HCT116 (cell line): Measurements from ENCODE around the gene FLOT1. TPM values are rescaled to one million over a fixed set of nuclear protein-coding genes. Genes with fewer than 3 reads are reported as not detected.

Experiments used
- ATAC-seq: fragments of 200-7000 bp; cut with Tn5 transposase; 2 replicates; pipeline ENCODE4 v1.9.1; 2020; ENCODE audit warnings: mild to moderate bottlenecking, moderate library complexity
- BruUV-seq: library from RNA; stranded (reverse); fragments of 400-500 nt; replicated peaks from 2 replicates; lab custom pipeline; 2021; lab: Mats Ljungman, UMichigan
- CTCF ChIA-PET: fragments of 300-600 bp; sonication (Branson Sonifier 250); formaldehyde crosslinking; loops from one replicate; lab custom pipeline; 2021; ENCODE audit warnings: antibody characterized with exemption; lab: Charles Lee
- POLR2A ChIA-PET: fragments of 300-600, 350-600 bp; sonication (Branson Sonifier 250); formaldehyde crosslinking; loops from one replicate; lab custom pipeline; 2021; ENCODE audit warnings: antibody characterized with exemption; lab: Charles Lee
- RAD21 ChIA-PET, 2 experiments: fragments of 300-600 bp; sonication (Branson Sonifier 250); formaldehyde crosslinking; loops; one replicate each; lab custom pipeline; 2023; ENCODE audit warnings: low total read pairs in 2 of 2; ENCODE audit not compliant: uncharacterized antibody in 2 of 2, unreplicated experiment in 2 of 2, low non-redundant PET in 1 of 2; lab: Charles Lee
- DNase-seq: peaks from one replicate; pipeline ENCODE4 v3.0.0-alpha.2; 2010; ENCODE audit warnings: low read depth, low spot score
- H2AFZ ChIP-seq: fragments of 200-600 bp; shearing (Covaris generic), sonication (generic); 2 replicates; pipeline ENCODE4 v1.6.1; 2017; ENCODE audit warnings: low read depth, mixed run types, mixed read lengths, antibody characterized with exemption, low read length; ENCODE audit not compliant: poor library complexity, severe bottlenecking
- H3K27ac ChIP-seq: 2 replicates; pipeline ENCODE4 v1.5.1; 2012; ENCODE audit warnings: low read depth, low read length
- H3K27me3 ChIP-seq: fragments of 200-600 bp; sonication (generic); 2 replicates; pipeline ENCODE4 v1.6.1; 2016; ENCODE audit warnings: mixed run types, low read length, mixed read lengths; ENCODE audit not compliant: insufficient read depth
- H3K36me3 ChIP-seq, 2 experiments: fragments of 200-500 bp in 1 of 2; fragments of 200-600 bp in 1 of 2; sonication (Bioruptor generic) in 1 of 2; sonication (generic) in 1 of 2; 2 replicates each; pipeline versions ENCODE4 v1.5.1 to v1.6.1; 2014 to 2016; ENCODE audit warnings: low read length in 2 of 2, inconsistent platforms in 1 of 2, mixed read lengths in 1 of 2, mixed run types in 1 of 2; ENCODE audit not compliant: insufficient read depth in 2 of 2, control insufficient read depth in 1 of 2
- H3K4me1 ChIP-seq, 2 experiments: fragments of 200-600 bp in 1 of 2; sonication (generic) in 1 of 2; 2 replicates each; pipeline versions ENCODE4 v1.5.1 to v1.6.1; 2012 to 2017; ENCODE audit warnings: low read length in 2 of 2, inconsistent platforms in 1 of 2, mild to moderate bottlenecking in 1 of 2, mixed read lengths in 1 of 2, mixed run types in 1 of 2, moderate library complexity in 1 of 2; ENCODE audit not compliant: insufficient read depth in 2 of 2, control insufficient read depth in 1 of 2
- H3K4me2 ChIP-seq: fragments of 200-600 bp; sonication (generic); 2 replicates; pipeline ENCODE4 v1.6.1; 2017; ENCODE audit warnings: mixed run types, low read length, mixed read lengths
- H3K4me3 ChIP-seq, 2 experiments: fragments of 200-600 bp in 1 of 2; sonication (generic) in 1 of 2; replicated peaks in 1 of 2; 2 replicates each; pipeline ENCODE4 v1.5.1; 2011 to 2016; ENCODE audit warnings: low read length in 2 of 2, control low read depth in 1 of 2, low read depth in 1 of 2, mild to moderate bottlenecking in 1 of 2, mixed read lengths in 1 of 2, mixed run types in 1 of 2
- H3K79me2 ChIP-seq: fragments of 200-600 bp; sonication (generic); 2 replicates; pipeline ENCODE4 v1.6.1; 2017; ENCODE audit warnings: mild to moderate bottlenecking, mixed run types, low read length, moderate library complexity, mixed read lengths; ENCODE audit not compliant: insufficient read depth
- H3K9ac ChIP-seq: fragments of 200-600 bp; sonication (generic); 2 replicates; pipeline ENCODE4 v1.6.1; 2016; ENCODE audit warnings: low read length, mixed read lengths
- H3K9me2 ChIP-seq: fragments of 200-600 bp; sonication (generic), shearing (Covaris generic); 2 replicates; pipeline ENCODE4 v1.6.1; 2017; ENCODE audit warnings: mixed run types, mild to moderate bottlenecking, moderate library complexity; ENCODE audit not compliant: insufficient read depth
- H3K9me3 ChIP-seq, 2 experiments: fragments of 200-500 bp in 1 of 2; fragments of 200-600 bp in 1 of 2; sonication (Bioruptor generic) in 1 of 2; sonication (generic) in 1 of 2; 2 replicates each; pipeline ENCODE4 v1.6.1; 2014 to 2017; ENCODE audit warnings: low read length in 2 of 2, mixed read lengths in 2 of 2, inconsistent platforms in 1 of 2, low read depth in 1 of 2, mild to moderate bottlenecking in 1 of 2, mixed run types in 1 of 2, moderate library complexity in 1 of 2; ENCODE audit not compliant: control insufficient read depth in 1 of 2, insufficient read depth in 1 of 2
- H4K20me1 ChIP-seq: fragments of 200-600 bp; sonication (generic), shearing (Covaris generic); 2 replicates; pipeline ENCODE4 v1.6.1; 2017; ENCODE audit warnings: mixed run types, mild to moderate bottlenecking, moderate library complexity; ENCODE audit not compliant: insufficient read depth
- CBX3 ChIP-seq: IDR thresholded peaks from 2 replicates; pipeline ENCODE4 v1.6.1; 2012; ENCODE audit warnings: low read depth
- CEBPB ChIP-seq: IDR thresholded peaks from 2 replicates; pipeline ENCODE4 v1.6.1; 2012; ENCODE audit warnings: low read depth
- EGR1 ChIP-seq: IDR thresholded peaks from 2 replicates; pipeline ENCODE4 v1.6.1; 2012; ENCODE audit warnings: low read depth
- ELF1 ChIP-seq: IDR thresholded peaks from 2 replicates; pipeline ENCODE4 v1.6.1; 2012; ENCODE audit warnings: low read depth, borderline replicate concordance
- EZH2 ChIP-seq: fragments of 200-600 bp; sonication (generic); IDR thresholded peaks from 2 replicates; pipeline ENCODE4 v1.6.1; 2017; ENCODE audit warnings: antibody characterized with exemption, mixed run types
- JUND ChIP-seq: IDR thresholded peaks from 2 replicates; pipeline ENCODE4 v1.6.1; 2012
- POLR2AphosphoS5 ChIP-seq: IDR thresholded peaks from 2 replicates; pipeline ENCODE4 v1.6.1; 2011; ENCODE audit warnings: mild to moderate bottlenecking, low read depth, low read length, moderate library complexity
- RAD21 ChIP-seq: IDR thresholded peaks from 2 replicates; pipeline ENCODE4 v1.6.1; 2012; ENCODE audit warnings: low read depth, mild to moderate bottlenecking
- SIN3A ChIP-seq: IDR thresholded peaks from 2 replicates; pipeline ENCODE4 v1.6.1; 2012; ENCODE audit warnings: low read depth
- SRF ChIP-seq: IDR thresholded peaks from 2 replicates; pipeline ENCODE4 v1.6.1; 2012; ENCODE audit warnings: low read depth
- TCF7L2 ChIP-seq: IDR thresholded peaks from 2 replicates; pipeline ENCODE4 v1.7.0; 2011; ENCODE audit warnings: borderline replicate concordance, inconsistent platforms; ENCODE audit not compliant: insufficient read depth, insufficient read length; ENCODE audit errors: extremely low read depth
- YY1 ChIP-seq: IDR thresholded peaks from 2 replicates; pipeline ENCODE4 v1.6.1; 2011; ENCODE audit warnings: low read length, low read depth, moderate library complexity, mild to moderate bottlenecking; ENCODE audit not compliant: insufficient replicate concordance; ENCODE audit errors: extremely low read depth
- ZNF274 ChIP-seq: fragments of 200-500 bp; sonication (Bioruptor generic); IDR thresholded peaks from 2 replicates; pipeline ENCODE4 v1.6.1; 2014; ENCODE audit warnings: mild to moderate bottlenecking, low read depth, low read length, inconsistent platforms
- intact Hi-C: fragments of 100-400 bp; cut with micrococcal nuclease; formaldehyde crosslinking; loops from 2 replicates; pipeline ENCODE4 v1.10.0; 2022
- total RNA-seq: library from RNA; stranded (reverse); gene quantifications from one replicate; pipeline ENCODE4 v1.2.1, GENCODE V29; 2021; ENCODE audit not compliant: unreplicated experiment
- TF ChIP-seq, protein P1 (sequence below): IDR thresholded peaks from 2 replicates; pipeline ENCODE4 v1.6.1; 2012; ENCODE audit warnings: low read depth
- TF ChIP-seq, protein P2 (sequence below): IDR thresholded peaks from 2 replicates; pipeline ENCODE4 v1.6.1; 2011; ENCODE audit warnings: mild to moderate bottlenecking, low read length, moderate library complexity; ENCODE audit not compliant: insufficient replicate concordance; ENCODE audit errors: extremely low read depth

Gene FLOT1
- total RNA-seq, 1 experiment from 2014 or later = 117 TPM

DNA sequence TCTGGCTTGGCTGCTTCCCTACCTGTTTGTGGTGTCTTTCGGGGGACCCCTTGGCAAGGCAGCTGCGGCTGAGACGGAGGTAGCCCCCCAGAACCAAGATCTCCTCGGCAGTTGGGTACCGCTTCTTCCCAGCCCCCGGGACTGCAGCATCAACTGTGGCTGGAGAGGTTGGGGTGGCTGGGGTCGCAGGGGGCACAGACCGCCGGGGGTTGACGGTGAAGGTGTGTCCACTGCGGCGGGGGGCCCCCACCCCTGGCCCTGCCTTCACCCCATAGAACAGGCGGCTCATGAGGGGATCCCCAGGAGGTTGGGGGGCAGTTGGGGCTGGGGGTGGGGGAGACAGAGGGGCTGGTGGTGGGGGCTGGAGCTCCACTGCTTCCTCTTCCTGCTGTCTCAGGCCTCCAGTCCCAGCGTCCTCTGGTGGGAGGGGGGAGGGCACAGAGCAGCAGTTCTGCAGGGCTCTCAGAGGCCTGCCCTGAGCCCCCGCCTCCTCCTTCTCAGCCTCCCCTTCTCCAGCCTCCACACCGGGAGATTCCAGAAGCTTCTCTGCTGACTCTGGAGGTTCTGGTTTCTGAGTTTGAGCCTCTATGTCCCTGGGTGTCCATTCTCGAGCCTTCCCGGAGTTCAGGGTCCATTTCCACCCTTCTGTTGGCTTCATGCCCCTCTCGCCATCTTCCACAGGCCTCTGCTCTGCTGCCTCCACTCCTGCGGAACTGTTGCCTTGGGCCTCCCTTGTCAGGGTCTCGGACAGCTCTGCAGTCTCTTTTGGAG, 57.9 kb downstream of the FLOT1 start (continued):
- TF ChIP-seq ELF1 (no peak), CBX3 (no peak), RAD21 (no peak), SIN3A (no peak), SRF (no peak)

GRCh38 chr6:30683980-30684338, 58.5 kb downstream of the FLOT1 start:
- Histone ChIP-seq H3K9me2 (no peaks in the 10 kb centered on the region), H3K4me3 (peak overlapping the region; percentile 38 to 54), H3K36me3 (no peaks in the 10 kb centered on the region), H3K9ac (peak overlapping the region; percentile 66), H3K9me3 (no peaks in the 10 kb centered on the region), H3K4me2 (peak overlapping the region; percentile 98), H3K27me3 (no peaks in the 10 kb centered on the region), H3K4me1 (peaks cover 48 to 75% of the 10 kb centered on the region in 2 experiments), H3K27ac (peak overlapping the region; percentile 85), H4K20me1 (no peaks in the 10 kb centered on the region), H2AFZ (no peak overlapping the region), H3K79me2 (peaks cover 58% of the 10 kb centered on the region)
- ChIA-PET CTCF (no interaction called here), POLR2A (no interaction called here), RAD21 (no interaction called here)
- intact Hi-C loops = no loop called here
- no peak for TF ChIP-seq TCF7L2
- TF ChIP-seq, protein P1, sequence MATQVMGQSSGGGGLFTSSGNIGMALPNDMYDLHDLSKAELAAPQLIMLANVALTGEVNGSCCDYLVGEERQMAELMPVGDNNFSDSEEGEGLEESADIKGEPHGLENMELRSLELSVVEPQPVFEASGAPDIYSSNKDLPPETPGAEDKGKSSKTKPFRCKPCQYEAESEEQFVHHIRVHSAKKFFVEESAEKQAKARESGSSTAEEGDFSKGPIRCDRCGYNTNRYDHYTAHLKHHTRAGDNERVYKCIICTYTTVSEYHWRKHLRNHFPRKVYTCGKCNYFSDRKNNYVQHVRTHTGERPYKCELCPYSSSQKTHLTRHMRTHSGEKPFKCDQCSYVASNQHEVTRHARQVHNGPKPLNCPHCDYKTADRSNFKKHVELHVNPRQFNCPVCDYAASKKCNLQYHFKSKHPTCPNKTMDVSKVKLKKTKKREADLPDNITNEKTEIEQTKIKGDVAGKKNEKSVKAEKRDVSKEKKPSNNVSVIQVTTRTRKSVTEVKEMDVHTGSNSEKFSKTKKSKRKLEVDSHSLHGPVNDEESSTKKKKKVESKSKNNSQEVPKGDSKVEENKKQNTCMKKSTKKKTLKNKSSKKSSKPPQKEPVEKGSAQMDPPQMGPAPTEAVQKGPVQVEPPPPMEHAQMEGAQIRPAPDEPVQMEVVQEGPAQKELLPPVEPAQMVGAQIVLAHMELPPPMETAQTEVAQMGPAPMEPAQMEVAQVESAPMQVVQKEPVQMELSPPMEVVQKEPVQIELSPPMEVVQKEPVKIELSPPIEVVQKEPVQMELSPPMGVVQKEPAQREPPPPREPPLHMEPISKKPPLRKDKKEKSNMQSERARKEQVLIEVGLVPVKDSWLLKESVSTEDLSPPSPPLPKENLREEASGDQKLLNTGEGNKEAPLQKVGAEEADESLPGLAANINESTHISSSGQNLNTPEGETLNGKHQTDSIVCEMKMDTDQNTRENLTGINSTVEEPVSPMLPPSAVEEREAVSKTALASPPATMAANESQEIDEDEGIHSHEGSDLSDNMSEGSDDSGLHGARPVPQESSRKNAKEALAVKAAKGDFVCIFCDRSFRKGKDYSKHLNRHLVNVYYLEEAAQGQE = no peak
- TF ChIP-seq SIN3A = no peak
- no peak for TF ChIP-seq YY1
- TF ChIP-seq ELF1 = no peak
- TF ChIP-seq JUND = no peak
- no peak for TF ChIP-seq ZNF274
- TF ChIP-seq POLR2AphosphoS5 = no peak
- no peak for TF ChIP-seq CEBPB
- TF ChIP-seq, protein P2, sequence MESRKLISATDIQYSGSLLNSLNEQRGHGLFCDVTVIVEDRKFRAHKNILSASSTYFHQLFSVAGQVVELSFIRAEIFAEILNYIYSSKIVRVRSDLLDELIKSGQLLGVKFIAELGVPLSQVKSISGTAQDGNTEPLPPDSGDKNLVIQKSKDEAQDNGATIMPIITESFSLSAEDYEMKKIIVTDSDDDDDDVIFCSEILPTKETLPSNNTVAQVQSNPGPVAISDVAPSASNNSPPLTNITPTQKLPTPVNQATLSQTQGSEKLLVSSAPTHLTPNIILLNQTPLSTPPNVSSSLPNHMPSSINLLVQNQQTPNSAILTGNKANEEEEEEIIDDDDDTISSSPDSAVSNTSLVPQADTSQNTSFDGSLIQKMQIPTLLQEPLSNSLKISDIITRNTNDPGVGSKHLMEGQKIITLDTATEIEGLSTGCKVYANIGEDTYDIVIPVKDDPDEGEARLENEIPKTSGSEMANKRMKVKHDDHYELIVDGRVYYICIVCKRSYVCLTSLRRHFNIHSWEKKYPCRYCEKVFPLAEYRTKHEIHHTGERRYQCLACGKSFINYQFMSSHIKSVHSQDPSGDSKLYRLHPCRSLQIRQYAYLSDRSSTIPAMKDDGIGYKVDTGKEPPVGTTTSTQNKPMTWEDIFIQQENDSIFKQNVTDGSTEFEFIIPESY = no peak
- no peak for TF ChIP-seq EGR1
- TF ChIP-seq EZH2 = no peak
- TF ChIP-seq CBX3 = no peak
- DNase-seq = no peak
- BruUV-seq = no TSS peak
- ATAC-seq = no peak
